GM19372 (cell line): ENCODE data around the gene IL1RAPL2.
"Not testable (repeated sequence)": the region's sequence is repeated elsewhere in the genome, so short reads cannot be mapped to it uniquely, and the experiment has no call there.

ENCODE experiments used
- ATAC-seq: cut with Tn5 transposase; IDR thresholded peaks from one replicate; pipeline ENCODE4 v1.9.1; 2021; ENCODE audit warnings: mild to moderate bottlenecking, low read depth, moderate library complexity; ENCODE audit not compliant: unreplicated experiment

Gene IL1RAPL2

DNA sequence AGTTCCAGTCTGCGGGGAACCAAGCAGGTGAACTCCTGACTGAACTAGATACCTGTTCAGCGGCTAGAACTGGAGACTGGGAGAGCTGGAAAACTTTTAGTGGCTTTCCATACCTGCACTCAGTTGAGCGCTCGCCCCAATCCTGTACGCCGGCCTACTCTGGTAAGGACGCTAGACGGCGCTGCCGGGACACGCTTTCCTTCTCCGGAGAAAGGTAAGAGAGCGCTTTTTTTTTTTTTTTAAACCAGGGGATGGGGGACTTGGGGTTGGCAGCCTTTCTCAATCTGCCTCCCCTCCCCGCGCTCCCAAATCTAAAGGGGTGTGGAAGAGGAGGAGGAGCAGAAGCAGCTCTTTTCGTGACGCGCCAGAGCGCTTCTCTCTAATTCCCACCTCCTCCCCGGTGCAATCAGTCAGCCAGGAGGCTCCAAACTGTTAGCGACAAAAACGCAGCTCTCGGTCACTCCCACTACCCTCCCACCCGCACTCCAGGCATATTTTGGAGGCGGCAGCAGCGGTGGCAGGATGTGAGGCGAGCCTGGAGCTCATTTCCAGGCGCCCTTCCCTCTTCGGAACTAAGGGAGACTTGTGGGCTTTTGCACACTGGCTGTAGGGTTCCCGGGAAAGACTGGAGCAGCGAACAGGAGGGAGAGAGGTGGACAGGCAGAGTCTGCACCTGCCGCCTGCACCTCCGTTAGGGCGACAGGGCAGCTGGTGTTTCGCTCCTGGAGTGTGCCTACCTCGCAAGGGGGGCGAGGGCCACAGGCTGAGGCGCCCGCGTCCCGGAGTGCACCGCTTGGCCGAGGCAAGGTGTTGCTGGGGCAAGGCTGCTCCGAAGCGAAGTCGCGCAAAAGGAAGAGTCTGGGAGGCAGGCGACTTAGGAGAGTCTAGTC lies at the start of gene IL1RAPL2:
IL1RAPL2 (plus strand) TSS at position 409 of the 890 bp plus-strand sequence.
- ATAC-seq: no peak

- no peak for ATAC-seq
Observed at GRCh38 chrX:104522386-104522785, 43.6 kb upstream of the IL1RAPL2 start.

- no peak for ATAC-seq
Observed at GRCh38 chrX:104523858-104524257, 42.1 kb upstream of the IL1RAPL2 start.

DNA sequence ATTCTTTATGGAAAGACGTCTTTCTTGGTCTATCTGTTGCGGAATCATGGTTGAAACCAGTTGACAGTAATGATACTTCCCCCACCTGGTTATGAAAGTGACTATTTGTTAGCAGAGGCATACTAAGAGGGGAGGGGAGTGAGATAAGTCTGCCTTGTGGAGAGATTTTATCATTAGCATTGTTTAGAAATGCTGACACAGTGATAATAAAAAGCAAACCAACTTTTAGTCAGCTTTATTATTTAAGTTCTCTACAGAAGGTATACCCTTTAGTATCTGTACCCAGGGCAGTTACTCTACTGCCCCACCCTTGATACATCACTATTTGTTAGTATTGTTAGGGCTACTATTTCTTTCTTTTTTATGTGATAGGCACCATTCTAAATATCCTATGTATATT lies 26.9 kb upstream of the IL1RAPL2 start:
- no peak for ATAC-seq

DNA sequence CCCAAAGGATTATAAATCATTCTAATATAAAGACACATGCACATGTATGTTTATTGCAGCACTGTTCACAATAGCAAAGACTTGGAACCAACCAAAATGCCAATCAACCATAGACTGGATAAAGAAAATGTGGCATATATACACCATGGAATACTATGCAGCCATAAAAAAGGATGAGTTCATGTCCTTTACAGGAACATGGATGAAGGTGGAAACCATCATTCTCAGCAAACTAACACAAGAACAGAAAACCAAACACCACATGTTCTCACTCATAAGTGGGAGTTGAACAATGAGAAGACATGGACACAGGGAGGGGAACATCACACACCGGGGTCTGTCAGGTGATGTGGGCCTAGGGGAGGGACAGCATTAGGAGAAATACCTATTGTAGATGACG lies 23.6 kb upstream of the IL1RAPL2 start:
- not testable (repeated sequence) for ATAC-seq

- no peak for ATAC-seq
Observed at GRCh38 chrX:104564335-104564734, 1.7 kb upstream of the IL1RAPL2 start.

DNA sequence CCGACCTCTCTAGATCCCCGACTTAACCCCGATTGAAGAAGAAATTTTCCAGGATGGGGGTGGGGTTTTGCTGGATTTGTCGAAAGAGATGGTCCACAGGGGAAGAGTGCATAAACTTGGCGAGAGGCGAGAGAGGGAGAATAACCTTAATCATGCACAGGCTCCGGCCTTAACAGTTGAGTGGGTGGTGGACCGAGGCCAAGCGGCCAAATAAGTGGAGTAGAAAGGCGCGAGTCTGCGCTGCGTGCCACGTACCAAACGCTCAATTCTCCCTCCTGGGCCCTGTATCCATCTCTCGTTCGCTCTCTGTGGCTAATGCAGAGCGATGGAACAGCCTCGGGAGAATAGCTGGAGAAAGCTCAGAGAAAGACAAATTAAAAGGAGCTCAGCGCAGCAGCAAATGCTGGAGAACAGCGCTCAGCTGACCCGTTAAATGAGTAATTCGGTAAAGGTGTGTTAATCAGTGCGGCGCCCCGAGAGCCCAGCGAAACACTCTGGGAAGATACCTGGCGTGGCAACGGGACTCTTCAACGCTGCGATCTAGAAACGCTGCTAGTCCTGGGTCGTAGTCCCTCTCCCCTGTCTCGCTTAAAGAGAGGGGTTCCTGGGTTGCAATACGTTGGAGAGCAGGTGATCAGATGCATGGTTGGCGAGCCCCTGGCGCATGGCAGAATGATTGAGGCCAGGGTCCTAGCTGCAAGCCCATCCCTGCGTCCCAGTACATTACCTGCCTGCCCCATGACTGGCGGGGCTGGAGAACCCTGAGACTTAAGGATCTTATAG lies 887 bp upstream of the IL1RAPL2 start:
- ATAC-seq: no peak

DNA sequence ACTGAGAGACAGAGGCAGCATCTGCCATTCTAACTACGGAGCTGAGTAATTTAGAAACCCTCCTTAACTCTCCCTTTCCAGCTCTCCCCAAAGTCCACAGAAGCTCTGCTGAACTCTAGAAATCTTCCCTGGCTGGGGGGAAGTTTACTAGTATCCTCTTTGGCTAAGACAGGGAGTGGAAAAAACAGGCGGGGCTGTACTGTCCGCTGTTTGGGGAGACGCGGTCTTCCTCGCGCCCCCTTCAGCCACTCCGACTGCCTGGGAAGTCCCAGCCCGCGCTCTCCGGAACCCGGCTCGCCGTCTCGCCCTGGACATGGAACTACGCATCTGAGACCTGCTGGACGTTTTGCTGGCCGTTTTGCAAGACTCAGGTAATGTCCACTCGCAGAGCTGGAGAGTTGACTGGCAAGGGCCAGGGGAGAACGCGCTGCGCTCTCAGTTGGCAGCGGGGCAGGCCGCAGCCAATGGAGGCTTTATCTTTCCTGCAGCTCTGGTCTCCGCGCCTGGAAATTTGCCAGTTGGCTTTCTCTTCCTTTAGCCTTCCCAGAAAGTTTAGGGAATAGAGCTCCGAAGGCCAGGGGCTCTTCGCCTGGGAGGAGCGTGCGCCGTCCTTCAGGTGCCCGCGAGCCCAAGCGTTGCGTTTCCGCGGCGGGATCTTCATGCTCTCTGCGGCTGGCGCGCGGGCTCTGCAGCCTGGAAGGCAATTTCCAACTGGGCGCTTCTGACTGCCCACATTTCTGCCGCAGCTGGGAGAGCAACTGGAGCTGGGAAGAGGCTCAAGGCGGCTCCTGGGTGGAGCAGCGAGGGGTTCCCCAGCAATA lies 892 bp downstream of the IL1RAPL2 start:
- ATAC-seq: no peak

- ATAC-seq: no peak
Observed at GRCh38 chrX:104567506-104567905, 1.5 kb downstream of the IL1RAPL2 start.

DNA sequence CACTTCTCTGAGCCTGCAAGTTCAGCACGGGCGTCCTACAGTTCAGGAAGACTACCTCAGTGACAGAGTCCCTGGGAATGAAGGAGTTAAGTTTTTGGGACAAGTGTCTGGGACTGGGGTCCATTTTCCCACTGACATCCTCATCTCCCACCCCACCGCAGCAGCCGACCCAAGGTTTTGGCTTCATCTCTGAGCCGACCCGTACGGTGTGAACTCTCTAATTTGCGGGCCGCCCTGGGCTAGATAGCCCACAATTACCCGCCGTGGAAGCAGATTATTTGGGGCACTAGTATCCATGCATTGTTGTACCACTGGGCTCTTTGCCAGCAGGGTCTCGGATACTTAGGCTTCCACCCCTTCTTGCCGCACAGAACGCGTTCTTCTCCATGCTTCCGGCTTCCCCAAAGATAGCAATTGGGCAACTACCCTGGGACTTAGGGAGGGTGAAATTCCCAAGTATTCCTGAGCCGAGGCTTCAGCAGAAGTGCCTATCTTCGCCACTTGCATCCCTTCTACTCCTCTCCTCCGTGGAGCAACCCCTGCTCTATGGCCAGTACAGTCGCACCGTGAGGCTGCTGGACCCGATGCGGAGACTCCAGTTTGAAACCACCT lies 2.4 kb downstream of the IL1RAPL2 start:
- ATAC-seq: no peak

- no peak for ATAC-seq
Observed at GRCh38 chrX:104618106-104618895, 52.3 kb downstream of the IL1RAPL2 start.

DNA sequence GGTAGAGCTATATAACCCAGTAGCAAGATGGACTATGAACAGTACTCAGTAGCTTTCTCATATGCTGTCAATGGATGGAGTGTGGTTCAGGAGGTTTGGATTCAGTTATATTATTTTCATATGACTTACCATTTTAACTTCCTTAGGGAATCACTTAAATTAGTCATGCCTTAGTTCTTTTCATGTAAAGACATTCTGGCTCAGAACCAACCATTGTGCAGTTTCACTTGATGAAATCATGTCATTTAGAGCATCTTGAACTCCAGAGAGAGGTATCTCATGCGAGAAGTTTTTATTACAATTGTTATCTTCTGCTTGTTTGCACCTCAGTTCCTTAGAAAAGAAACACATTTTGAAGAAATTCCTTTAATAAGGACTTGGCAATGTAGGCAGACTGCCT lies 55.8 kb downstream of the IL1RAPL2 start:
- no peak for ATAC-seq

DNA sequence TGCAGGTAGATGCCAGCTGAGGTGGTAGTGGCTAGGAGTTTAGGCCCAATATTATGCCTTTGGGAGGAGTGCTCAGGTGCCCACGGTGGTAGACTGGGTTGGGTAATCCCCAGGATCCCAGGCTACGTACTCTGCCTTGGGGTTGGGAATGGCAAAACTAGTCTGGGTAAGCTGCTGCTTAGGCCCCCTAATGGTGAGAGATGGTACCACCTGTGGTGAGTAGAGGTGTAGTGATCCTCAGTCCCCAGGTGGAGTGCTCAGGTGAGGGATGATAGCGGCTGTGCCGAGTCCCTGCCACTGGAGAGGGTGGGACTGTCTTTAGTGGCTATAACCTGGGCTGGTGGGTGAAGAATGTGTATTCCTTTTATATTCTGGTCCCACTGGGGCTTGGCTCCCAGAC lies 75.2 kb downstream of the IL1RAPL2 start:
- ATAC-seq: no peak

DNA sequence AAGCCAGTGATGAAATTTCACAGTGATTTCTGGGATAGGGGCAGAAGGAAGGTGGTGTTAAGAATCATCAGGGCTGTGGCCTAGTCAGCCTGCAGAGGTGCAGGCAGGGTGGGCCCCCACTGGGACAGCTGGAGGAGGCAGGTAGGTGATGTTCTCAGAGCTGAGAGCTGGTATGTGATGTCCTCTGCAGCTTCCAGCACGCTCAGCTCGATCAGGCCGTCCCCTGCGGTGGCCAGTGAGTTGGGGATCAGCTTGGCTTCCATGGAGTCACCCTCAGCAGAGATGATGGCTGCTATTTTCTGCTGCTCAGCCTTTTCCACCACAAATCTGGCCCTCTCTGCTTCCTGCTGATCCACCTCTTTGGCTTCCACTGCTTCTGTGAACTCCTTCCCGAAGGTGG lies 81.1 kb downstream of the IL1RAPL2 start:
- ATAC-seq: no peak

DNA sequence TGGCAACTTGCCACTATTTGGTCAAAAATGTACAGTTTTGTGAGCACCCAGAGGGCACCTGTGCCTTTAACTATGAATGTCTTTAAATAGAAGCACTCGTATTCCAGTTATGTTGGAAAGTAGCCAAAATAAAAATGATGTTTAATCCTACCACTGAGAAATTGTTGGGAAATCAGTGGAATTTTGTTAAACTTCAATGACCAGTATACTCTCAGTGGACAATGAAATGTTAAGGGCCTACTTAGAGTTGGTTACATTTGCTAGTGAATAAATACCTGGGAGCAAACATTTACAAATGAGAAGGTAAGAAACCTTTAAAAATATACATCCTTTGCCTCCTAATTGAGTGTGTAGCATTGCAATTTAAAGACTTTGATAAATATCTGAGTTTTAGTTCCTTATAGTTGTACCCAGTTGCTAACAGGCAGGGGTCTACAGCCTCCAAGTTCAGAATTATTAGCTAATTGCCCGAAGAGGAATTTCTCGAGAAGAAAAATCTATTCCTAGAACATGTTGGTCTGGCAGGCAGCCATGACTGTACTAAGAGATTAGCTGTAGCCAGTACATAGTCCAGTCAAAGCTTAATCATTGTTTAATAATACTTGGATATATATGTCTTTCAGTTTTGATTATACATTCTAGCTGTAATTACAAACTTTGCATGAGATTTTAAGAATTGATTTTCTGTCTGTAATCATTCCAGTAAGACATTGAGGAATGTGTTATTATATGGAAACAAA lies 93.2 kb downstream of the IL1RAPL2 start:
- no peak for ATAC-seq

GRCh38 chrX:104660092-104660491 lies 94.1 kb downstream of the IL1RAPL2 start:
- ATAC-seq: no peak

GRCh38 chrX:104662694-104663093 lies 96.7 kb downstream of the IL1RAPL2 start:
- no peak for ATAC-seq

GRCh38 chrX:104665691-104666090 lies 99.7 kb downstream of the IL1RAPL2 start:
- no peak for ATAC-seq

DNA sequence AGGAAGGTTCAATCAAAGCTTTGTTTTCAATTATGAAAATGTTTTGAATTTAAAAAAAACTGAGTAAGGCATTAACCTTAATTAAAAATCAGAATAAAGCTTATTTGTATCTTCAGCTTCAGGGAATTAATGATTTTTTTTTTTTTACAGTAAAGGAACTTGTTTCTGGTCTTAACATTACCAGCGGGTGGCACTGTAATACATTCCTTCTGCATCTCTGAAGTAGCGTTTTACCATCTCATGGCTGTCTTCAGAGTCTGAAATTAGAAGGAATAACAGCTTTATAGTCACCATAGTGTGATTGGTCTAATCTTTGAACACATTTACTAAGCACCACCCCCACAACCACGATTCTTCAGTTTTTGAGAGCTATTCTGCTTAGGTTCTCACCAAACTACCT lies 102.6 kb downstream of the IL1RAPL2 start:
- no peak for ATAC-seq
